GM21619 (cell line): ENCODE data around the gene DDR2.
"Not testable (repeated sequence)": the region's sequence is repeated elsewhere in the genome, so short reads cannot be mapped to it uniquely, and the experiment has no call there.

Experiments used
- ATAC-seq: cut with Tn5 transposase; IDR thresholded peaks from one replicate; pipeline ENCODE4 v1.9.1; 2021; ENCODE audit not compliant: unreplicated experiment

DDR2 gene

DNA sequence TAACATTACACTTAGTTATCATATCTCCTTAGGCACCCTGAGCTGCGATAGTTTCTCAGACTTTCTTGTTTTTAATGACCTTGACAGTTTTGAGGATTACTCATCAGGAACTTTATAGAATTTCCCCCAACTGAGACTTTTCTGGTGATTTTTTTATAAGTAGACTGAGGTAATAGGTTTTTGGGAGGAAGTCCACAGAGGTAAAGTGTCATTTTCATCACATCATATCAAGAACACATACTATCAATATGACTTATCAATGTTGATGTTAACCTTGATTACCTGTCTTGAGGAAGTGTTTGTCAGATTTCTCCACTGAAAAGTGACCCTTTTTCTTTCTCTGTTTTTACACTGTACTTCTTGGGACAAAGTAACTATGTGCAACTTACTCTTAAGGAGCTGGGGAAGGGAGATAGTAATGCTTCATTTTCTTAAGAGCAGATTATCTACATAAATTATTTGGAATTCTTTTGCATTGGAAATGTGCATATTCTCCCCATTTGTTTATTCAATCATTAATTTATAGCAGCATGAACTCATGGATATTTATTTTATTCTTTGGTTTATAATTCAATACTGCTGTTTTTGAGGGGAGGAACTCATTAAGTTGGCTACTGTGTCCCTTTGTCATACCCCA is 85.4 kb downstream of the DDR2 start:
- ATAC-seq, result no peak

GRCh38 chr1:162719678-162720077 is 87.4 kb downstream of the DDR2 start:
- ATAC-seq, result no peak

DNA sequence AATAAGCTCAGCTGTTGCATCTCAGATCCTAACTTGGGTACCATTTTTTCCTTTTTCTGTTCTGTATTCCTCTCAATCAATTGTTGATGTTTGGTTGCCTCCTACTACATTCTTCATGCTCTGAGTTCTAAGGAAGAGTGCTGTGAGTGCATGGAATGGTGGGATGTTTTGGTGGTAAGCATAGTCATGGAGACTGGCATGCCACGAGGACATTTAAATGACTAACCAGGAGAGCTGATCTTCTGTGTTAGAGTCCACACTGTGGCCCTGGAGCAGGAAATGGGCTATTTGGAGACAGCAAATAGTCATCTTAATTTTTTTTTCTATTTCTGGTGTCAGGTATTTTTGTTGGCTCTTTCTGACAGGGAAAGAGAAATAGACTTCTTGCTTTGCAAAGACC is 88.7 kb downstream of the DDR2 start:
- ATAC-seq, result no peak

- ATAC-seq, result no peak
These were observed 89.2 kb downstream of the DDR2 start for GRCh38 chr1:162721471-162721870.

DNA sequence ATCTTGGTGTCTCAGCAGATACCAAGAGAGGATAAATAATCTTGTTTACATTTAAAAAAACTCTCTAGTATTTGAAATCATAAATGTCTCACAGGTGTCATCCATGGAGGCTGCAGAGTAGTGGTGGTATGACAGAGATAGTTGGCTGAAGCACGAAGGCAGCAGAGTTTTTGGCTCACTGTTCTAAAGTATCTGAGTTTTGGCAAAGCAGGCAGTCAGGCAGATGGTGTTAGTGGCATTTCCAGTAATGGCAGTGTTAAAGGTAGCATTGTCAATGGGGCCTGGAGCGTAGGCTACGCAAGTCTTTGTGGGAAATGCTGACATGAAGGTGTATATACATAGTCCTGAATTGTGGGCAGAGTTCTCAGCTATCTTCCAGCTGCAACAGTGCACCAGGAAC is 89.8 kb downstream of the DDR2 start:
- ATAC-seq, result no peak

DNA sequence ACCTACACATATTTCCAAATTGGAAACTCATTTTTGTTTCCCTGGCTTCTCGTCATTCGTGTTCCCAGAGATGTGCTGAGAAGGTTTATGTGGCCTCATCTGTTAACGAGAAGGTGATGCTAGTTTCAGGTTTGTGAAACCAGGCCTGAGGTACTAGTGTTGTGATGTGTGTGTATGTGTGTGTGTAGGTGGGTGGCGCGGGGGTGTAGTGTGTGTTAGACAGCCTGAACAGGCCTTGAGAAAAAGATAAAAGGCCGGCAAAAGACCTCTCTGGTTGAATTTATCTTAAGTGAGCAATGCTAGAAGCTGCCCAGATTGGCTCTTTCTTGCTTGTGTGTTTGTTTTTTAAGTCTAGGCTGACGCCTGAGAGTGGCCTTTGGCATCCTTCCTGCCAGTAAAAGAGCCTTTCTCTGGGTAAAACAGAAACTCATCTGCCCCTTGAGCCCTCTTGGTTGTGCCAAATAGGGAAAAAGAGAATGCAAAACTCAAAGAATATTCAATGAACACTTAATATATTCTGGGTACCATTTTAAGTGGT is 92.4 kb downstream of the DDR2 start:
- no peak for ATAC-seq

DNA sequence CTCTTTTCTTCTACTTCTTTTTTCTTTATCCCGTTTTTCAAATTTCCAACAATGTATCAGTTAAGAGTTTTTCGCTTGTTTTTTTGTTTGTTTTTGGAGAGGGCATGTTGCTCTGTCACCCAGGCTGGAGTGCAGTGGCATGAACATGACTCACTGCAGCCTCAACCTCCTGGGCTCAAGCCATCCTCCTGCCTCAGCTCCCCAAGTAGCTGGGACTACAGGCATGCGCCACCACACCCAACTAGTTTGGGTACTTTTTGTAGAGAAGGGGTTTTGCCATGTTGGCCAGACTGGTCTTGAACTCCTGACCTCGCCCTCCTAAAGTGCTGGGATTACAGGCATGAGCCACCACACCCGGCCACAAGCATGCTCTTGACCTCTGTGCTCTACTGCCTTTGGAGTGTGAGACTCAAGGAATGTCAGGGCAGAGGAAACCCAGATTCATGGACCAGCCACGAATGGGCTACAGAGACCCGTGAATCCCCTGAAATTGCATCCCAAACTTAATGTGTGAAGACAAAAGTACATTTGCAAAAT is 93.1 kb downstream of the DDR2 start:
- ATAC-seq, result no peak

GRCh38 chr1:162726555-162726954 is 94.3 kb downstream of the DDR2 start:
- no peak for ATAC-seq

GRCh38 chr1:162727493-162727892 is 95.2 kb downstream of the DDR2 start:
- not testable (repeated sequence) for ATAC-seq

DNA sequence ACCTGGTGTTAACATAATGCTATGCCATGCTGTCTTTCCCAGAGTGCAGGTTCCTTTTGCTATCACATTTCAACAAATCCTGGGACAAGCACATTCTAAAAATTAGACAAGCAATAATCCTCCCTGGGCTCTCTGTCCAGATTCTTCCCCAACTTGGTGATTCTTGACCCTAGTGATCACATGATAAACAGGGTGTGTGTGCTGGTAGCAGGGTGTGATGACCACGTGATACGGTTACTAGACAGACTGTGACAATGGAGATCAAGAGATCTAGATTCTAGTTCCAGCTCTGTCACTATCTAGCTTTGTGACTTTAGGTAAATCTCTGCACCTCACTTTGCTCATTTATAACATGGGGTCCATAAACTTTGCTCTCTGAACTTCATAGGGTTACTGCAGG is 96.3 kb downstream of the DDR2 start:
- ATAC-seq, result no peak

GRCh38 chr1:162729195-162729774 is 97.0 kb downstream of the DDR2 start:
- ATAC-seq, result not testable (repeated sequence)

GRCh38 chr1:162732094-162732493 is 99.8 kb downstream of the DDR2 start:
- no peak for ATAC-seq

DNA sequence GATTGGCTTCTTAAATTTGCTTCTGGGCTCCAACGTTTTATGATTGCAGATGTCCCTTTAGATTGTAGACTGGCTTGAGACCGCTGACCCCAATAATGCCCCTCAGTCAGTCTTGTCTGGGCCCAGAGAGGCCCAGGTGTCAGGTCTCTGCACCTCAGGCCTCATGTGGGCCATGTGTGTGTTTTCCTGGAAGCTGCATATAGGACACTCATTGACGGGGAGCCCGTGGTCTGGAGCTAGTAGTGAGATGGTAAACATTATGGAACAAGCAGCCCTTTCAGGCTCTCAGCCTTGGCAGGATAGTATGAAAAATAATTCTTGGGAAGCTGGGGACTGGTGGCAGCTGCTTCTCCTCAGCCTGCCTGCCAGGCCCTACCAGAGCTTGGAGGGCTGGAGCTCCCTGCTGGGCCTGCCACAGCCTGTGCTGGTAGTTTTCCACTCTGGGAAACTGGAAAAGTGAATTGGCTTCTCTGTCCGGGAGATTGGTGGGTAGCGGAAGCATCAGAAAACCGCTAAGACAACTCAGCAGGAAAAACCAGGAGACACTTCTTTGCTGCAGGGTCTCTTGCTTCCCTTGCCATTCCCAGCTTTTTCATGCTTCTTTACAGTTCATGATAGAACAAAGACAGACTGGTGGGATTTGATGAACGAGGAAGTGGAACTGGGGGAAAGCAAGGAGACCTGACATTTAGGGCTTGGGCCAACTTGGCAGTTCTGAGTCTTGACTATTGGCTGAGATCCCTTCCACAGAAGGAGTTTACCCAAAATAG is 100.5 kb downstream of the DDR2 start:
- ATAC-seq, result no peak

GRCh38 chr1:162733336-162733590 is 101.0 kb downstream of the DDR2 start:
- no peak for ATAC-seq

DNA sequence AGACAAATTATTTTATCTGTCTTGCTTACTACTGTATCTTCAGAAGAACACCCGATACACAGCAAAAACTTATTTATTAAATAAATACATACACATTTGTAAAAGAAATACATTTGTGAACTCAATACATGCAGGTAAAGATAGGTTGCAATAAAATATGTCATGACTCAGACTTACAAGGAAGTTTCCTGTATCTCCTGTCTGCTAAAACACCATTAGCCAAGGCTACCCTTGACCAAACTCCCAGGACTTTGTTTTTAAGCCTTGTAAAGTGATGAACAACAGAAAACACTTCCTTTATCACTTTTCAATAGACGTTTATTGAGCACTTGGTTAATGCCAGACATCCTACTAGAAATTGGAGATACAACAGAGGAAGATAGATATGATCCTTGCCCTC is 101.8 kb downstream of the DDR2 start:
- no peak for ATAC-seq

- no peak for ATAC-seq
These were observed 103.9 kb downstream of the DDR2 start for GRCh38 chr1:162736184-162736583.

DNA sequence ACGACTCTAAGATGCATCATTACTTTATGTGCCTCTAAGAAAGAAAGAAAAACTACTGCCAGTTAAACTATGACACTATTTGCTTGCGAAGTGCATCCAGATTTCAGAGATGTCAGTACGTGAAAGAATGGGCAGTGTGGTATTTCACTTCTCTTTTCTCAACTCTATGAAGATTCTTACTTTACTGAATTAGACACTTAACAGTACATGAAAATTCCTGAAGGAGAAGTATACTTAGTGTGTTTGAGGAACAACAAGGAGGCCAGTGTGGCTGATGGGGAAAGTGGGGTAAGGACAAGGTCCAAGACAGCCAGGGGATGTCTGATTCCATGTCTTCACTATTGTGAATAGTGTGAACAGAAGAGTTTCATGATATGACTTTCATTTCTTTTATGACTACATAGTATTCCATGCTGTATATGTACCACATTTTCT is 104.4 kb downstream of the DDR2 start:
- ATAC-seq, result peak; percentile 85

GRCh38 chr1:162740755-162741154 is 108.5 kb downstream of the DDR2 start:
- no peak for ATAC-seq

- no peak for ATAC-seq
These were observed 109.3 kb downstream of the DDR2 start for GRCh38 chr1:162741574-162741973.

- ATAC-seq, result not testable (repeated sequence)
These were observed 114.1 kb downstream of the DDR2 start for GRCh38 chr1:162746264-162746942.

- ATAC-seq, result no peak
These were observed 120.9 kb downstream of the DDR2 start for GRCh38 chr1:162753001-162753658.
